GM12872 (cell line): ENCODE measurements around the gene LIN7A.

ENCODE experiments used
- CTCF ChIP-seq: IDR thresholded peaks from 3 replicates; pipeline ENCODE4 v1.5.1; 2011; ENCODE audit warnings: low read depth, mild to moderate bottlenecking, low read length, moderate library complexity; ENCODE audit not compliant: insufficient read depth

The LIN7A gene

GRCh38 chr12:80810874-80811273, 126.9 kb downstream of the LIN7A start:
- TF ChIP-seq CTCF = no peak

DNA sequence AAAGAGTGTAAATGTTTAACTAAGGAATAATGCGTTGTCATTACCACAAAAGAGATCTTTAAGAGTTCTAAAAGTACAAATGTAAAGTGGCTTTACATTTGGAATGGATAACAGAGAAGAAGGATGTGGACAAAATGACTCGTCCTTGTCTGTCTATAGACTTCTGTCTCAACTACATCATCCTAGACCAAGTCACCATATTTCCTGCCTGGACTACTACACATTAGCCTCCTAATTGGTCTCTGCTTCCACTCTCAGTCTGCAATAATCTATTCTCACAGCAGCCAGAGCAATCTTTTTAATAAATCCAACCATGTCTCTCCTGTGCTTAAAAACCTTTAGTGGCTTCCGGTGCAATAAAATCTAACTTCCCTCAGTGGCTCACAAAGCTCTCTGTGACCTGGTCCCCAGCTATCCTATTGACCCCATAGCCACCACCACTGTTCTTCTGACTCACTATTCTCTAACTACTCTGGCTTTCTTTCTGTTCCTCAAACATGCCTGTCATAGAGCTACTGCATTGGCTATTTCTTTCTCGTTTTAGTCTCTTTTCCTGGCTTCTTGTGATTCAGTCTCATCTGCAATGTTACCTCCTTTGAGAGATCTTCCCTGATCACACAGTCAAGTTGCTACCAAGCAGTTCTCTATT, 130.0 kb downstream of the LIN7A start:
- no peak for TF ChIP-seq CTCF

- no peak for TF ChIP-seq CTCF
These were observed 132.6 kb downstream of the LIN7A start for GRCh38 chr12:80805106-80805505.

DNA sequence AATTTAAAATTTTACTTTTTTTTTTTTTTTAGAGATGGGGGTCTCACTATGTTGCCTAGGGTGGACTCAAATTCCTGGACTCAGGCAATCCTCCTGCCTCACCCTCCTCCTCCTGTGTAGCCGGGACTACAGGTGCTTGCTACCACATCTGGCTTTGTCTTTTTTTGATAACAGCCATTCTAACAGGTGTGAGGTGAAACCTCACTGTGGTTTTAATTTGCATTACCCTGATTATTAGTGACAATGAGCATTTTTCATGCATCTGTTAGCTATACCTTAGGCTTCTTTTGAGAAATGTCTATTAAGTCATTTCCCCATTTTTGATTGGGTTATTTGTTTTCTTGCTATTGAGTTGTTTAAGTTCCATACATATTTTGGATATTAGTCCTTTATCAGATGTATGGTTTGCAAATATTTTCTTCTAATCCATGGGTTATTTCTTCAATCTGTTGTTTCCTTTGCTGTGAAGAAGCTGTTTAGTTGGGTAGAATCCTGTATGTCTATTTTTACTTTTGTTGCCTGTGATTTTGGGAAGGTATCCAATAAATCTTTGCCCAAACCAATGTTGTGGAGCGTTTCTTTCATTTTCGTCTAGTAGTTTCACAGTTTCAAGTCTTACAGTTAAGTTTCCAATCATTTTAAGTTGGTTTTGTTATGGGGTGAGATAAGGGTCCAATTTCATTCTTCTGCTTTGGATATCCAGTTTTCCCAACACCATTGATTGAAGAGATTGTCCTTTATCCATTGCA, 134.9 kb downstream of the LIN7A start:
- TF ChIP-seq CTCF = no peak

- TF ChIP-seq CTCF = no peak
These were observed 139.5 kb downstream of the LIN7A start for GRCh38 chr12:80798281-80798680.

DNA sequence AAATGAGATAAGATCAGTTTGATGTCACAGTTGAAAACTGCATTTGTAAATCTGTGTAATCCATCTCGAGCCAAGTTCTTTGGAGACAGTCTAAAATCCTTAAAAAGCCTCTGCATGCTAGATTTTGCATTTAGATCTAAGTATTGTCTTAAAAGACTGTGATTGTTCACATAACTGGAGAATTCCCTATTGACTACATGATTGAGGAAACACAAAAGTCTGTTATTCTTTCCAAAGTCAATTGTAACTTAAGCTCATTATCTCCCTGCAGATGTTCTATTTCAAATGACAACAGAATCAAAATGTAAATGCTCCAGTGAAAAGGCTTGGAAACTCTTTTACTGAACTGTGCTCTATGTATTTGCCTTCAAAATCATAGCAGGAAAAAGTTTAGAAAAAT, 143.2 kb downstream of the LIN7A start:
- TF ChIP-seq CTCF = no peak

- no peak for TF ChIP-seq CTCF
These were observed 144.9 kb downstream of the LIN7A start for GRCh38 chr12:80792861-80793260.
